CD1c-positive myeloid dendritic cell (primary cell): ENCODE results near the gene CCDC24.

Experiments
- DNase-seq: peaks from one replicate; pipeline ENCODE4 v3.0.0-alpha.2; 2016; ENCODE audit errors: extremely low spot score

Gene CCDC24

GRCh38 chr1:43963006-43963405, 28.4 kb upstream of the CCDC24 start:
- DNase-seq, result no peak

- no peak for DNase-seq
Observed at GRCh38 chr1:43963890-43964289, 27.5 kb upstream of the CCDC24 start.

- DNase-seq, result no peak
Observed at GRCh38 chr1:43965316-43965715, 26.1 kb upstream of the CCDC24 start.

- no peak for DNase-seq
Observed at GRCh38 chr1:43968348-43968948, 23.0 kb upstream of the CCDC24 start.

- no peak for DNase-seq
Observed at GRCh38 chr1:43969416-43969745, 22.0 kb upstream of the CCDC24 start.

GRCh38 chr1:43969746-43970466, 21.5 kb upstream of the CCDC24 start, which contains the start of gene DPH2:
Gene DPH2, plus strand, starts transcription at chr1:43970010. Its CDS starts 166 bp downstream, at chr1:43970176.
- peak; percentile 98 for DNase-seq

GRCh38 chr1:43970502-43970901, 20.9 kb upstream of the CCDC24 start:
- no peak for DNase-seq

GRCh38 chr1:43970911-43971310, 20.5 kb upstream of the CCDC24 start:
- DNase-seq, result no peak

GRCh38 chr1:43971336-43971980, 19.9 kb upstream of the CCDC24 start:
- DNase-seq, result no peak

GRCh38 chr1:43973981-43974442, 17.4 kb upstream of the CCDC24 start:
- peak; percentile 15 for DNase-seq

- DNase-seq, result peak; percentile 98
Observed at GRCh38 chr1:43974443-43975248, 16.8 kb upstream of the CCDC24 start, which contains the start of gene ATP6V0B. Gene ATP6V0B, plus strand, starts transcription at chr1:43974960. Its CDS starts 81 bp downstream, at chr1:43975041.

- DNase-seq, result peak; percentile 90
Observed at GRCh38 chr1:43975249-43975961, 16.0 kb upstream of the CCDC24 start.

GRCh38 chr1:43976045-43976444, 15.4 kb upstream of the CCDC24 start:
- no peak for DNase-seq

GRCh38 chr1:43976890-43977289, 14.5 kb upstream of the CCDC24 start:
- DNase-seq, result no peak

GRCh38 chr1:43977376-43978263, 13.8 kb upstream of the CCDC24 start:
- DNase-seq, result no peak

GRCh38 chr1:43978264-43978550, 13.2 kb upstream of the CCDC24 start:
- DNase-seq, result no peak

- DNase-seq, result peak; percentile 43
Observed at GRCh38 chr1:43978551-43979260, 12.7 kb upstream of the CCDC24 start, which contains the start of gene B4GALT2. Gene B4GALT2, plus strand, starts transcription at chr1:43979210. Its CDS starts 1,951 bp downstream, at chr1:43981161.

- DNase-seq, result no peak
Observed at GRCh38 chr1:43979261-43979527, 12.2 kb upstream of the CCDC24 start.

- DNase-seq, result peak; percentile 48
Observed at GRCh38 chr1:43979528-43980254, 11.7 kb upstream of the CCDC24 start.
